ENCODE results near the gene NEDD4.

GRCh38 chr15:55912982-55913381 lies 80.4 kb downstream of the NEDD4 start:
- no peak for TF ChIP-seq ZNF621 (tag by site-specific recombination; IDR thresholded peaks at IDR 0.05)
- TF ChIP-seq ZNF274 (IDR thresholded peaks at IDR 0.05; ENCODE audit: low read length), result no peak
- TF ChIP-seq ZNF274 (tag by site-specific recombination; IDR thresholded peaks at IDR 0.05; ENCODE audit: borderline replicate concordance), result no peak
- TF ChIP-seq ZNF138 (tag by site-specific recombination; IDR thresholded peaks at IDR 0.05; ENCODE audit: borderline replicate concordance), result no peak
- TF ChIP-seq MEIS1 (CRISPR knock-in tag; IDR thresholded peaks at IDR 0.05; ENCODE audit: borderline replicate concordance), result no peak
- TF ChIP-seq CTCF (tag by site-specific recombination; IDR thresholded peaks at IDR 0.05), result no peak
- TF ChIP-seq PRDM1 (tag by site-specific recombination; IDR thresholded peaks at IDR 0.05), result no peak
- TF ChIP-seq SP7 (tag by site-specific recombination; IDR thresholded peaks at IDR 0.05), result no peak
- TF ChIP-seq YY1 (tag by site-specific recombination; IDR thresholded peaks at IDR 0.05), result no peak
